GM19372 (cell line): ENCODE measurements around the gene NLRP2B.
"Not testable (repeated sequence)": the region's sequence is repeated elsewhere in the genome, so short reads cannot be mapped to it uniquely, and the experiment has no call there.

ENCODE experiments used
- ATAC-seq: cut with Tn5 transposase; IDR thresholded peaks from one replicate; pipeline ENCODE4 v1.9.1; 2021; ENCODE audit warnings: mild to moderate bottlenecking, low read depth, moderate library complexity; ENCODE audit not compliant: unreplicated experiment

Gene NLRP2B

GRCh38 chrX:57680160-57680559 lies at the start of gene NLRP2B:
Gene NLRP2B (minus strand): TSS chrX:57680260.
- no peak for ATAC-seq

- ATAC-seq = not testable (repeated sequence)
Measured at GRCh38 chrX:57725995-57726394, 45.9 kb upstream of the NLRP2B start.

DNA sequence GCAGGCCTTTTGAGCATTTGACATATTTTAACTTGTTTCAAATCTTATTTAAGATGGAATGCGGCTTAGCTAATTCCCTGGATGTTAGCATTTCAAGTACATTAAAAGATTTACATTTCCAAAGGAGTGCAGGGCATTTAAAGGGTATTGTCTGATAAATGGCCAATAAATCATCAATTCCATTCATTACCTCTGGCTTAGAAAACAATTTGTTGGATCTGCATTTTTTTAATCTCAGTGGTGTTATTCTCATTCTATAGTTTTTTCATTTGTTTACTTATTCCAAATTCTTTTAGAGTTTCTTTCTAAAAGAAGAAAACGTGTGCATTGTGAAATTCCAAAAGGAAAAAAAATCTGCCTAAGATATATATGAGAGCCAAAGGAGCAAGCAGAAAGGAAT lies 1.3 kb upstream of the NLRP2B start:
- ATAC-seq = no peak

- ATAC-seq = no peak
Measured at GRCh38 chrX:57678686-57679428, 1.2 kb downstream of the NLRP2B start.

- no peak for ATAC-seq
Measured at GRCh38 chrX:57677132-57677858, 2.8 kb downstream of the NLRP2B start.

- no peak for ATAC-seq
Measured at GRCh38 chrX:57675320-57675719, 4.7 kb downstream of the NLRP2B start.

GRCh38 chrX:57674861-57675260 lies 5.2 kb downstream of the NLRP2B start:
- ATAC-seq = no peak

DNA sequence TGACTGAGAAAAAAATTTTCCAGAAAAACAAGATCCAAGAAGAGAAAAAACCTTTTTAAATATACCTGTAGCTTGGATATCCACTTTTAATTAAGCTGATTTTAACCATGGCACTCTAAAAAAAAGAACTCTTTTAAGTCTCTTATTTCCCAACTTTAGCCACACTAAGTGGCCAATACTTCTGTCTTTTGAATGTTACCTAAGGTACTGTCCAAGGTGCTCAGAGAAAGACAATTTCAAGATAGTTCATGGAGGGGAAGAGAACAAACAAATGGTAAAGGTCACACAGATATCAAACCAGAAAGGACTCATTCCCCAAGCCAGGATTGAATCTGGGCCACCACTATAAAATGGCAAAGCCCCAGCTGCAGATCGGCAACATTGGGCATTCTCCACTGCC lies 10.1 kb downstream of the NLRP2B start:
- no peak for ATAC-seq

- ATAC-seq = no peak
Measured at GRCh38 chrX:57667010-57667409, 13.1 kb downstream of the NLRP2B start.

DNA sequence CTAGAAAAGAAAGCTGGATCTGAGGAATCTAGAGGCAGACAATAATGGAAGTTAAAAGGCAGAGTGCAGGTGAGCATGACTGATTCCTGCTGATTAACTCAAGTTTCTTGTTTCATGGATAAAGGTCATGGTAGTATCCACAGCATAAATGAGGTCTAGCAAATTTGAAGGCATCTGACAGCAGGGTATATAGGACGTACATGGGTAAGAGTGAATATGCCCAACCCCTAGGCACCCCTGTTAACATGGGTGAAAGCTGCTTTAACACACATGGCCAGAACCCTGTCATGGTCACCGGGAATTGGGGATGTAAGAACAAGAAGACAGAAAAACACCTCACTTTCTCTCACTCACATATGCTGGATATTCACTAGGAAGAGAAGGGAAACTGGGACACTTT lies 25.0 kb downstream of the NLRP2B start:
- no peak for ATAC-seq

DNA sequence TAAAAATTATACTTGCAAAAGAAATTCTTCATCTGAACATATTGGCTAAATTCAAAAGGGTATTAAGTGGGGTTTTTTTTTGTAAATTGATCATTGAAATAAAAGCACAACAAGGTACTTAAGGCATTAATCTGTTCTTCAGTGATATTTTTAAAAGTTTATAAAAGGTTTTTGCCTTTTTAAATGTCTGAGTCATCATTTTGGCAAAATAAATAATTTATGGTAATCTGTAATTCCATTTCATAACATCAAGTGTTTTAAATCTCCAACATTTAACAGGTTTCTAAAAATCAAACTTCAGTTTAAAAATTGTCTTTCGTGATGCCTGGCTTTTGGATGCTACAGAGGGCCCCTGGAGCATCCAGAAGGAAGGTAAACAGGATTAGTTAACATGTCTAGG lies 27.4 kb downstream of the NLRP2B start:
- no peak for ATAC-seq

DNA sequence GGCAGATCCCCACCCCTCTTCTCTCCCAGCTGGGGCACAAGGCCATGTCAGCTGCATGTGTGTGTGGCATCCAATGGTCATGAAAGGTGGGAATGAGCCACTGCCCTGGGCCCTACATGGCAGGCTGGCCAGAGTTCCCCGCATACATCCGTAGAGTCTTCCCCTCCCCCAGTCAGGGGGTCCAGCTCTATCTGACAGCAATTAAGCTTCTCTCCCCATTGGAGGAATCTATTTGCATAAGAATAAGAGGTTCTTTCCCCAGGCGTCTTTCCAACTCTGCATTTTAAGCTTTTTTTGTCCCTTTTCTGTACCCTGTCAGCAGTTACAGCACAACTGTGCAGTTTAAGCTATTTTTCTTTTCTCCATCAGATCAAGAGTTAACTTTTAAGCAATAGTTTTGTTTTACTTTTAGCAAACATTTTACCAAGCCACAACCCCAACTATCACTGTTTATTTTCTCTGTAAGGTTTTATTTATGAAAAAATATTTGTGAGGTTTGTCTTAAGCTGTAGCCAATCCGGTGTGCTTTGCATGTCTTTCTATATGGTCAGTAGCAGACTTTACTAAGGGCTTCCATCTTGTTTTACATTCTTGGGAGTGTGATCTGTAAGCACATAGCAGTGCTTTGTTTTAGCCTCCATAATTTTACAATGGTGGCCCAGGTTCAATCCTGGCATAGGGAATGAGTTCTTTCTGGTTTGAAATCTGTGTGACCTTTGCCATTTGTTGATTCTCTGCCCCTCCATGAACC lies 28.7 kb downstream of the NLRP2B start:
- no peak for ATAC-seq

DNA sequence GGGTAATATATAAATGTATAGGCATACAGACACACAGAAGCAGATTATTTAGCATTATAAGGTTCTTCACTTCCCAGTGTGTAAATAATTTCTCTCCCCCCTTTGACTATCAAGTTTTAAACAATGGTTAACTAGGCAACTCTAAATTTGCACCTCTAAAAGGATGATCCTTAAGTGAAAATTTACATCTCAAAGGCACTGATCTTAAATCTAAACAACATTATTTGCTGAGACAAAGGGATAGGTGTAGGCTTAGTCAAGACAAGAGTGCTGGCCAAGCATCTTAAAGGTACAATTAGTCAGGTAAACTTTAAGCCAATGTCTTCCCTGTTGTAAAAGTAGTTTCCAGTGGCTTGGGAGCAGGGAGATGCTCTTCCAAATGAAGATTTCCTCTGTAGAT lies 33.0 kb downstream of the NLRP2B start:
- no peak for ATAC-seq

GRCh38 chrX:57643698-57644097 lies 36.4 kb downstream of the NLRP2B start:
- no peak for ATAC-seq

DNA sequence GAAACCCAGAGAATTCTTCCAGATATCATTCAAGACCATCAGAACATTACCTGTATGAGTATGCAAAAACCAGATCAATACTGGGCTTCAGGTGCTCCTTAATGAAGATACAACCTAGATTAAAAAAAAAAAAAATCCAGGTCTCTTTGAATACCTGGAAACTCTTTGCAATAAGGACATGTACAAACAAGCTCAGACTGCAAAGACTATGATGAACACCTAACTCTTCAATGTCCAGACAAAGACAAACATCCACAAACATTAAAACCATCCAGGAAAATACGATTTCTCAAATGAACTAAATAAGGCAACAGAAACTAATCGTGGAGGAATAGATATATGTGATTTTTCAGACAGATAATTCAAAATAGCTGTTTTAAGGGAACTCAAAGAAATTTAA lies 38.7 kb downstream of the NLRP2B start:
- no peak for ATAC-seq

DNA sequence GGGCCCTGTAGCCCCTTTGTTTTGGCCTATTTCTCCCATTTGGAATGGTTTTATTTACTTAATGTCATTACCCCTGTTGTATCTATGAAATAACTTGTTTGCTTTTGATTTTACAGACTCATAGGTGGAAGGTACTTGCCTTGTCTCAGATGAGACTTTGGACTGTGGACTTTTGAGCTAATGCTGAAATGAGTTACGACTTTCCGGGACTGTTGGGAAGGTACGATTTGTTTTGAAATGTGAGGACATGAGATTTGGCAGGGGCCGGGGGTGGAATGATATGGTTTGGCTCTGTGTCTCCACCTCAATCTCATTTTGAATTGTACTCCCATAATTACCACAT lies 39.4 kb downstream of the NLRP2B start:
- ATAC-seq = no peak

GRCh38 chrX:57629438-57629837 lies 50.6 kb downstream of the NLRP2B start:
- not testable (repeated sequence) for ATAC-seq
